Lower leg skin (tissue), 4 donors: ENCODE results near the gene TBL3. TPM values are rescaled to one million over a fixed set of nuclear protein-coding genes. Genes with fewer than 3 reads are reported as not detected.
A peak's percentile ranks its signal among the peaks of the same experiment; 100 is the strongest.

Experiments
- DNase-seq, 2 donors: peaks; one replicate each; pipeline ENCODE4 v3.0.0-alpha.2; 2019; ENCODE audit warnings: low spot score in 2 of 2
- H3K4me3 ChIP-seq: fragments of 200-600 bp; sonication (generic); 2 replicates; pipeline ENCODE4 v1.5.1; 2017; ENCODE audit warnings: mild to moderate bottlenecking, low read depth; ENCODE audit not compliant: poor library complexity, severe bottlenecking
- CTCF ChIP-seq, 3 donors: fragments of 450-650 bp; IDR thresholded peaks; one replicate each; pipeline ENCODE4 v1.5.1; 2016; ENCODE audit warnings: antibody characterized with exemption in 3 of 3, mild to moderate bottlenecking in 3 of 3, moderate library complexity in 2 of 3
- POLR2A ChIP-seq, 2 donors: fragments of 450-650 bp; IDR thresholded peaks; one replicate each; pipeline ENCODE4 v1.6.1; 2016 to 2017; ENCODE audit warnings: antibody characterized with exemption in 2 of 2, mild to moderate bottlenecking in 1 of 2, moderate library complexity in 1 of 2
- WGBS, 2 donors: methylation state at CpG; one replicate each; pipeline ENCODE4 v1.1.5; 2018; 5-methylcytosine and 5-hydroxymethylcytosine counted together
- intact Hi-C: fragments of 100-400 bp; cut with DNase I; formaldehyde crosslinking; loops from one replicate; pipeline ENCODE4 v1.15.0; 2023; ENCODE audit warnings: low total_unique reads
- total RNA-seq, 4 donors: library from RNA; depleted of rRNA; stranded (reverse); fragments of >200 nt; gene quantifications; one replicate each; pipeline ENCODE4 v1.1.0, GENCODE V29; 2016

The TBL3 gene
- total RNA-seq, 4 donors from 2014 or later = 60.8 to 114 (median 83.7) TPM

GRCh38 chr16:1976951-1977874 lies 5.4 kb downstream of the TBL3 start:
- intact Hi-C loops = no loop called here
- no peak for DNase-seq
- TF ChIP-seq POLR2A (IDR thresholded peaks at IDR 0.05) (no peak), CTCF (IDR thresholded peaks at IDR 0.05) (no peak)
- WGBS, 2 donors = 90 to 92% methylated on average over 28 to 33 of the region's 33 CpGs
- no peak overlapping the region for H3K4me3 ChIP-seq

DNA sequence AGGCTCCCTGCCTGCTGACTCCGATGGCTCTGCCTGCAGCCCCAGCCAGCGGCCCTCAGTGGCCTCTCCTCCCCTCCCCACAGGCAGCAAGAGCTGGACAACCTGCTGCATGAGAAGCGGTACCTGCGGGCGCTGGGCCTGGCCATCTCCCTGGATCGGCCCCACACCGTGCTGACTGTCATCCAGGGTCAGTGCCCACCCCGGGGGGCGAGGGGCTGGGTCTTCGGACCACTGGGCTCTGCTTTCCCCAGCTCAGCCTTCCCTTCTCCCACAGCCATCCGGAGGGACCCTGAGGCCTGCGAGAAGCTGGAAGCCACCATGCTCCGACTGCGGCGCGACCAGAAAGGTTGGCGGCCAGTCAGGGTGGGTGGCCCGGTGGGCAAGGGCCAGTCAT lies 6.0 kb downstream of the TBL3 start:
- intact Hi-C loops = no loop called here
- no peak for TF ChIP-seq CTCF (IDR thresholded peaks at IDR 0.05)
- TF ChIP-seq POLR2A (IDR thresholded peaks at IDR 0.05) = no peak
- WGBS, 2 donors = 92 to 96% methylated on average over 17 to 18 of the region's 18 CpGs
- H3K4me3 ChIP-seq = no peak overlapping the region
- no peak for DNase-seq

DNA sequence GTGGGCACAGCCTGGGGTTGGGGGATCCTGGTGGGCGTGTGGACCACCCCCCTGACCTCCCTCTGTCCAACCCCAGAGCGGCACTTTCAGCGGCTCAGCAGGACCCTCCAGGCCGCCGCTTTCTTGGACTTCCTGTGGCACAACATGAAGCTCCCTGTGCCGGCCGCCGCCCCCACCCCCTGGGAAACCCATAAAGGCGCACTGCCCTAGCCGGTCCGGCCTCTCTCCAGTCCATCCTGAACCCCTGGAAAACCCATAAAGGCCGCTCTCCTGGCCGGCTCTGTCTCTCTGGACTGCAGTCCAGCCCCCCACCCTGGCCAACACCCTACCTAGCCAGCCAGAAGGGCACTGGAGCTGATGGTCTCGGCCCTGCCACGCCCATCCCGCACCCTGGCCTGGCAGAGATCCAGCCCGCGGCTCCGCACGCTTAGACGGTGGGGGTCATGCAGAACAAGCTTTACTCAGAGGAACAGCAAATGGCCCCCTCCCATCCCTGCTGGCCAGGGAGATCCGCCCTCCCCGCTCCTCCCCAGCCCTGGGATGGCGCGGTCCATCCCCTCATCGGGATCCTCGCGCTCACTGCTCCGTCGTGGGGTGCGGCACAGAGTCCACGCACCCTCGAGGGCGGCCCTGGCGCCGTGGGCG lies 6.7 kb downstream of the TBL3 start:
- WGBS, 2 donors = 61 to 71% methylated on average over 31 to 36 of the region's 37 CpGs
- TF ChIP-seq POLR2A (IDR thresholded peaks at IDR 0.05) (no peak), CTCF (IDR thresholded peaks at IDR 0.05) (no peak)
- intact Hi-C loops = no loop called here
- DNase-seq = no peak
- H3K4me3 ChIP-seq = no peak overlapping the region

- TF ChIP-seq CTCF (IDR thresholded peaks at IDR 0.05) (no peak), POLR2A (IDR thresholded peaks at IDR 0.05) (no peak)
- H3K4me3 ChIP-seq = no peak overlapping the region
- WGBS, 2 donors = 13 to 26% methylated on average over 12 to 53 of the region's 70 CpGs
- intact Hi-C loops = no loop called here
- DNase-seq = peak in 1 of 2 donors; percentile 71
Observed at GRCh38 chr16:1979271-1980029, 7.6 kb downstream of the TBL3 start.

GRCh38 chr16:1980030-1980769 lies 8.3 kb downstream of the TBL3 start:
- WGBS, 2 donors = 3 to 5% methylated on average over 43 to 45 of the region's 53 CpGs
- TF ChIP-seq CTCF (IDR thresholded peaks at IDR 0.05) (no peak), POLR2A (IDR thresholded peaks at IDR 0.05) (no peak)
- intact Hi-C loops = no loop called here
- DNase-seq = no peak
- H3K4me3 ChIP-seq = no peak overlapping the region
